Hepatocyte (in vitro differentiated cells): Measurements from ENCODE around the gene CIAO2B. TPM values are rescaled to one million over a fixed set of nuclear protein-coding genes. Genes with fewer than 3 reads are reported as not detected.

Experiments
- DNase-seq: peaks from one replicate; pipeline ENCODE4 v3.0.0-alpha.2; 2016; ENCODE audit warnings: low spot score
- H2AFZ ChIP-seq: fragments of 200-600 bp; sonication (generic); 2 replicates; pipeline ENCODE4 v1.6.0; 2016; ENCODE audit warnings: antibody characterized with exemption, mild to moderate bottlenecking
- H3K27ac ChIP-seq: fragments of 200-600 bp; sonication (generic); 2 replicates; pipeline ENCODE4 v1.5.1; 2016; ENCODE audit warnings: mild to moderate bottlenecking
- H3K27me3 ChIP-seq: fragments of 200-600 bp; sonication (generic); 2 replicates; pipeline ENCODE4 v1.6.1; 2016
- H3K36me3 ChIP-seq: fragments of 200-600 bp; sonication (generic); replicated peaks from 2 replicates; pipeline ENCODE4 v1.5.1; 2016; ENCODE audit warnings: low read depth; ENCODE audit not compliant: insufficient read depth
- H3K4me1 ChIP-seq: fragments of 200-600 bp; sonication (generic); 2 replicates; pipeline ENCODE4 v1.5.1; 2016; ENCODE audit warnings: mild to moderate bottlenecking, moderate library complexity; ENCODE audit not compliant: insufficient read depth
- H3K4me2 ChIP-seq: fragments of 200-600 bp; sonication (generic); 2 replicates; pipeline ENCODE4 v1.6.0; 2016
- H3K4me3 ChIP-seq: fragments of 200-600 bp; sonication (generic); 2 replicates; pipeline ENCODE4 v1.5.1; 2016; ENCODE audit warnings: mild to moderate bottlenecking
- H3K79me2 ChIP-seq: fragments of 200-600 bp; sonication (generic); 2 replicates; pipeline ENCODE4 v1.6.0; 2017; ENCODE audit warnings: mild to moderate bottlenecking
- H3K9me2 ChIP-seq: fragments of 200-600 bp; sonication (generic); replicated peaks from 2 replicates; pipeline ENCODE4 v1.6.0; 2017; ENCODE audit warnings: mild to moderate bottlenecking; ENCODE audit not compliant: insufficient read depth
- H3K9me3 ChIP-seq: fragments of 200-600 bp; sonication (generic); 2 replicates; pipeline ENCODE4 v1.5.1; 2016; ENCODE audit warnings: low read depth, mild to moderate bottlenecking
- H4K20me1 ChIP-seq: fragments of 200-600 bp; sonication (generic); 2 replicates; pipeline ENCODE4 v1.6.0; 2016; ENCODE audit warnings: mild to moderate bottlenecking; ENCODE audit not compliant: insufficient read depth, poor library complexity, severe bottlenecking
- EZH2 ChIP-seq: fragments of 200-600 bp; sonication (generic); IDR thresholded peaks from 2 replicates; pipeline ENCODE4 v1.6.1; 2016; ENCODE audit warnings: antibody characterized with exemption, mild to moderate bottlenecking, borderline replicate concordance
- EZH2phosphoT487 ChIP-seq: fragments of 200-600 bp; sonication (generic); IDR thresholded peaks from one replicate; pipeline ENCODE4 v1.6.1; 2018; ENCODE audit warnings: antibody characterized with exemption, mild to moderate bottlenecking, low read depth, moderate library complexity; ENCODE audit not compliant: unreplicated experiment, severe bottlenecking
- WGBS: methylation state at CpG from one replicate; pipeline ENCODE4 v1.1.6; 2016; ENCODE audit warnings: low lambda C conversion rate; ENCODE audit errors: missing lambda C conversion rate; 5-methylcytosine and 5-hydroxymethylcytosine counted together
- polyA plus RNA-seq: library from polyadenylated mRNA; unstranded; fragments of >200 nt; fragmentation: Nextera tagmentation; extraction: Ambion mirVana; gene quantifications from 2 replicates; pipeline ENCODE4 v1.2.1, GENCODE V29; 2016
- total RNA-seq: library from RNA; depleted of rRNA; stranded (reverse); fragments of >200 nt; gene quantifications from 2 replicates; pipeline ENCODE4 v1.2.3, GENCODE V29; 2014
- TF ChIP-seq, protein P1 (sequence below): fragments of 200-600 bp; sonication (generic); IDR thresholded peaks from 2 replicates; pipeline ENCODE4 v1.5.1; 2016; ENCODE audit warnings: antibody characterized with exemption, mild to moderate bottlenecking; ENCODE audit not compliant: poor library complexity

Gene CIAO2B
- total and polyA plus RNA-seq, 2 experiments from 2014 or later: 131 to 147 TPM

DNA sequence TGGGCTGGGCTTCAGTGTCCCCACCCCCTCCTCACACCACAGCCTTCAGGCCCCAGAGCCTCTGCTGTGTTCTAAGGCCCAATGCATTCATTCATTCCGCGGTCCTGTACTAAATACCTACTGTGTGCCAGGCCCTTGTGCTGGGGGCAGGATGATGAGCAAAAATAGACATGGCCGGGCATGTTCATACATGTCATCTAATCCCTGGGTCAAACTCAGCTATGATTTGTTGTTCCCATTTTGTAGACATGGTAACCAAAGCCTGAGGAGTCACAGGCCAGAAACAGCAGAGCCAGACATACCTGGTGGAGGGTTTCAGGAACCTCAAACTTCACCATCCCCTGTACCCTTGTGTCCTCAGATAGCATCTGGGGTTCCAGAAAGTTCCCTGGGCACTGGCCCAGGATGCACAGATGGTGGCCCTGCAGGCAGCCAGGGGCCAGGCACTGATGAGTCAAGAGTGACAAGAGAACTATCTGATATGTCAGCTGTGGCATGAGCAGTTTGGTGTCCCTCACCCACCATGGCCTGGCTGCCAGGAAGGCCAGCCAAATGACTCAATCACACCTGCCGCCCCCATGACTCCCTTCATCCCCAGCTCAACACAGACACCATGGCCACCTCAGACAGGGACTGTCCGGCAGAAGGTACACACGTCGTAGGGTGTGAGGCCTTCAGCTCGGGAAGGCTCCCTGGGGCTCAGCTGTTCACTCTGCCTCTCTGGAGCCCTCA lies 6.1 kb downstream of the CIAO2B start:
- 92% methylated on average over 8 of the region's 8 CpGs for WGBS
- TF ChIP-seq, protein P1, sequence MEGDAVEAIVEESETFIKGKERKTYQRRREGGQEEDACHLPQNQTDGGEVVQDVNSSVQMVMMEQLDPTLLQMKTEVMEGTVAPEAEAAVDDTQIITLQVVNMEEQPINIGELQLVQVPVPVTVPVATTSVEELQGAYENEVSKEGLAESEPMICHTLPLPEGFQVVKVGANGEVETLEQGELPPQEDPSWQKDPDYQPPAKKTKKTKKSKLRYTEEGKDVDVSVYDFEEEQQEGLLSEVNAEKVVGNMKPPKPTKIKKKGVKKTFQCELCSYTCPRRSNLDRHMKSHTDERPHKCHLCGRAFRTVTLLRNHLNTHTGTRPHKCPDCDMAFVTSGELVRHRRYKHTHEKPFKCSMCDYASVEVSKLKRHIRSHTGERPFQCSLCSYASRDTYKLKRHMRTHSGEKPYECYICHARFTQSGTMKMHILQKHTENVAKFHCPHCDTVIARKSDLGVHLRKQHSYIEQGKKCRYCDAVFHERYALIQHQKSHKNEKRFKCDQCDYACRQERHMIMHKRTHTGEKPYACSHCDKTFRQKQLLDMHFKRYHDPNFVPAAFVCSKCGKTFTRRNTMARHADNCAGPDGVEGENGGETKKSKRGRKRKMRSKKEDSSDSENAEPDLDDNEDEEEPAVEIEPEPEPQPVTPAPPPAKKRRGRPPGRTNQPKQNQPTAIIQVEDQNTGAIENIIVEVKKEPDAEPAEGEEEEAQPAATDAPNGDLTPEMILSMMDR: no peak
- no peak for TF ChIP-seq EZH2
- TF ChIP-seq EZH2phosphoT487: no peak
- H3K27me3 ChIP-seq: peaks cover 24% of the 10 kb centered on the region
- H3K9me3 ChIP-seq: no peaks in the 10 kb centered on the region
- no peak overlapping the region for H3K4me3 ChIP-seq
- H3K27ac ChIP-seq: no peak overlapping the region
- DNase-seq: no peak
- no peak overlapping the region for H3K4me2 ChIP-seq
- no peak overlapping the region for H2AFZ ChIP-seq
- H4K20me1 ChIP-seq: no peaks in the 10 kb centered on the region
- H3K4me1 ChIP-seq: peaks cover 6% of the 10 kb centered on the region
- peaks cover 4% of the 10 kb centered on the region for H3K79me2 ChIP-seq
- H3K9me2 ChIP-seq: no peaks in the 10 kb centered on the region
- H3K36me3 ChIP-seq: no peaks in the 10 kb centered on the region

DNA sequence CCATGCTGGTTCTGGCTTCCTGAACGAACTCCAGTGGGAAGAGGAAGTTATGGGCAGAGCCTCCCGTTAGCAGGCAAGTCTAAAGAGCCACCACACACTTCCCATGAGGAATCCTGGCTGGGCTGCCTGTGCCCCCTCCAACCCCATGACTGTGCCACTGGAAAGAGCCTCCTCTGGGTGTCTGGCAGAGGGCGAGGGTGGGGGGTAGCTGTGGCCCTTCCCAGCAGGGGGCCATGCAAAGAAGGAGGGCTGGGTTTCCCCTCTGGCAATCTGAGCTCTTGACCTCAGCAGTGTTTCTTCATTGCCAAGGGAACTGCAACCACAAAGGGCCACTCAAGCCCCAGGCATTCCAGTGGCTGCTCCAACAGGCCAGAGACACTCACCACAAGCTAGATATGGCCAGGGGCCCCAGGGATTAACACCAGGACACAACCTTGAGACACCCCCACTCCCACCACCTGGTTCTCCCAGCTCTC lies 7.2 kb downstream of the CIAO2B start:
- peak; percentile 45 for DNase-seq

DNA sequence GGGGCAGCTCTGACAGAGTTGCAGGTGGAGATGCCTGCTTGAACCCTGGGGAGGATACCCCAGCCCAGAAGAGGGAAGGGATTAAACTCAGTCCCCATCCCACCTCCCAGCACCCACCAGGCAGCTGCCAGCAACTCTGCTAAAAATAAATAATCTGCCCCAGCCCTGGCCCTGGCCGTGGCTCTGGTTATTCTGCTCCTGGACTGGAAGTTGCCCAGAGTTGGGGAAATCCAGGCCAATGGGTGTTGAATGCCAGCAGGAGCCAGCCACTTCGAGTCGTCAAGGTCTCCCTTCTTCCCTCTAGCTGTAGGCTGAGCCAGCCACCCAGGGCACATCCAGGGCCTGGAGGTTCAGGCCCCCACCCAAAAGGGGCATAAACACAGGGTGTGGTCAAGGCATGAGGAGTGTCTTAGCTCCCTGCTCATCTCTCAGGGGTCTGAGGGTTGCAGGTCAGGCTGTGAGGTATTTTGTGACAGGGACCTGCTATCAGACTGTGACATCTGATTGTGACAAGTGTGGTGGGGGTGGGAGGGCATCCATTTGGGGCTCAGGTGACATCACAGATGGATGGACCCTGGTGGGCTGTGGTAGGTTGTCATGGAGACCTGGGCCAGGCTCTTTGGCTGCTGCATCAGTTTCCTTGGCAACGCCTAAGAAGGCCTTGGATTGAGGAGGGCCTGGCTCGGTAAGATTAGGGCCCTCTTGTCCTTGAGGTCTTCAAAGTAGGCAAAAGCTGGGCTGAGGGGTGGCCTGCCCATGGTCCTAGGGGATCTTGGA lies 7.8 kb downstream of the CIAO2B start:
- H3K36me3 ChIP-seq: no peaks in the 10 kb centered on the region
- no peaks in the 10 kb centered on the region for H3K79me2 ChIP-seq
- H2AFZ ChIP-seq: no peak overlapping the region
- H3K9me3 ChIP-seq: no peaks in the 10 kb centered on the region
- H3K27me3 ChIP-seq: peaks cover 24% of the 10 kb centered on the region
- peaks cover 3% of the 10 kb centered on the region for H3K4me1 ChIP-seq
- no peaks in the 10 kb centered on the region for H3K9me2 ChIP-seq
- H4K20me1 ChIP-seq: no peaks in the 10 kb centered on the region
- DNase-seq: no peak
- TF ChIP-seq EZH2: no peak
- TF ChIP-seq, protein P1: no peak
- no peak for TF ChIP-seq EZH2phosphoT487
- H3K4me2 ChIP-seq: no peak overlapping the region
- 88% methylated on average over 5 of the region's 5 CpGs for WGBS
- no peak overlapping the region for H3K27ac ChIP-seq
- no peak overlapping the region for H3K4me3 ChIP-seq

More for the DNA sequence above, 7.2 kb downstream of the CIAO2B start:
- Histone ChIP-seq H3K27me3 (peaks cover 24% of the 10 kb centered on the region), H3K27ac (no peak overlapping the region), H3K4me2 (no peak overlapping the region), H3K4me1 (peaks cover 3% of the 10 kb centered on the region), H3K9me2 (no peaks in the 10 kb centered on the region), H4K20me1 (no peaks in the 10 kb centered on the region), H3K79me2 (no peaks in the 10 kb centered on the region), H3K4me3 (no peak overlapping the region), H2AFZ (no peak overlapping the region), H3K36me3 (no peaks in the 10 kb centered on the region), H3K9me3 (no peaks in the 10 kb centered on the region)
- TF ChIP-seq EZH2 (no peak), EZH2phosphoT487 (no peak)
- TF ChIP-seq, protein P1: no peak
- WGBS: 70% methylated on average over 3 of the region's 3 CpGs
